ENCODE data around the gene PLG.
"Not testable (repeated sequence)": the region's sequence is repeated elsewhere in the genome, so short reads cannot be mapped to it uniquely, and the experiment has no call there.

The PLG gene

DNA sequence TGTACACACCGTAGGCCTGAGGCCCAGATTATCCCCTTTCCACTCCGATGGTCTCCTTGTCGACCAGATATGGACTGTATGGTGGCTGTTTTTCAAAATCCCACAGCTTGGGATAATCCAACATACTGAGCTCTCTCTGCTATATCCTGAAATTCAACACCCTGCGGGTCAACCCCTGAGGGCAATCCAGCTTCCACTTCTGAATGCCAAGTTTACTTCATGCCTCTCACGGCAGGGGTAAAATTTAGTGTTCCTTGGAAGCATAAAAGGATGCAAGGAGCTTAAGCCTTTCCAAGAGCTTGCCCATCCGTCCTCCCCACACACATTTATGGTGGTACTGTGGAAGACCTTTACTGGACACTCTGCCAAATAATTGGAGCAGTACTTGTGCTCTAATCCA is 90.7 kb downstream of the PLG start:
- H3K4me3 ChIP-seq = no peak overlapping the region
- no peaks in the 10 kb centered on the region for H3K9me3 ChIP-seq
- no peaks in the 10 kb centered on the region for H3K36me3 ChIP-seq (replicated peaks)
- H3K4me1 ChIP-seq = no peaks in the 10 kb centered on the region; the same call in 1 of the 2 replicates
- no peak for DNase-seq (ENCODE audit: low spot score in 2 of 2)
- H3K27me3 ChIP-seq (ENCODE audit: low read depth) = no peaks in the 10 kb centered on the region
- in situ Hi-C loops (cut with MboI; ENCODE audit: low sequenced_read_pairs) = no loop called here

DNA sequence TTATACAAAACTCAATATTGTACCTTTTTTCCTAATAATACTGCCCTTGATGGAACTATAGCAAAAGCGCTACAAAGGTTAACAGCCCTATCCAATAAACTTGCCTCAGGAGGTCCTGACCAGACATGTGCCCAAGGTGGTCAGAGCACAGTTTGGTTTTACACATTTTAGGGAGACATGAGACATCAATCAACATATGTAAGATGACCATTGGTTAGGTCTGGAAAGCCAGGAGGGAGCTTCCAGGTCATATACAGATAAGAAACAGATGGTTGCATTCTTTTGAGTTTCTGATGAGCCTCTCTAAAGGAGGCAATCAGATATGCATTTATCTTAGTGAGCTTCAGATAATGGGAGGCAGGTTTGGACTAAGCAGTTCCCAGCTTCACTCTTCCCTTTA is 91.6 kb downstream of the PLG start:
- no peaks in the 10 kb centered on the region for H3K27me3 ChIP-seq (ENCODE audit: low read depth)
- no peak for DNase-seq (ENCODE audit: low spot score in 2 of 2)
- no peak overlapping the region for H3K4me3 ChIP-seq
- H3K9me3 ChIP-seq = no peaks in the 10 kb centered on the region
- no peaks in the 10 kb centered on the region for H3K36me3 ChIP-seq (replicated peaks)
- no peaks in the 10 kb centered on the region; the same call in 1 of the 2 replicates for H3K4me1 ChIP-seq
- in situ Hi-C loops (cut with MboI; ENCODE audit: low sequenced_read_pairs) = no loop called here

DNA sequence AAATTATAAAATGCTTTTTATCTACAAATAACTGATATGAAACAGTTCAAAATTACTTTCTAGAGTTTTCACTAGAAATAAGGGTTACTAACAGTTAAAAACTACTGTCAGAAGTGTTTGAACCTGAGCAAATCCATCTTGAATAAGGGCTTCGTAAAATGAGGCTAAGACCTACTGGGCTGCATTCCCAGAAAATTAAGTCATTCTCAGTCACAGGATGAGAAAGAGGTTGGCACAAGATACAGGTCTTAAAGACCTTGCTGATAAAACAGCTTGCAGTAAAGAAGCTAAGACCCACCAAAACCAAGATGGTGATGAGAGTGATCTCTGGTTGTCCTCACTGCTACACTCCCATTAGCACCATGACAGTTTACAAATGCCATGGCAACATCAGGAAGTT is 93.7 kb downstream of the PLG start:
- Histone ChIP-seq H3K27me3 (ENCODE audit: low read depth) (no peaks in the 10 kb centered on the region), H3K36me3 (replicated peaks) (no peaks in the 10 kb centered on the region), H3K4me1 (no peaks in the 10 kb centered on the region; the same call in 1 of the 2 replicates), H3K4me3 (no peak overlapping the region), H3K9me3 (no peaks in the 10 kb centered on the region)
- in situ Hi-C loops (cut with MboI; ENCODE audit: low sequenced_read_pairs) = no loop called here
- no peak for DNase-seq (ENCODE audit: low spot score in 2 of 2)

DNA sequence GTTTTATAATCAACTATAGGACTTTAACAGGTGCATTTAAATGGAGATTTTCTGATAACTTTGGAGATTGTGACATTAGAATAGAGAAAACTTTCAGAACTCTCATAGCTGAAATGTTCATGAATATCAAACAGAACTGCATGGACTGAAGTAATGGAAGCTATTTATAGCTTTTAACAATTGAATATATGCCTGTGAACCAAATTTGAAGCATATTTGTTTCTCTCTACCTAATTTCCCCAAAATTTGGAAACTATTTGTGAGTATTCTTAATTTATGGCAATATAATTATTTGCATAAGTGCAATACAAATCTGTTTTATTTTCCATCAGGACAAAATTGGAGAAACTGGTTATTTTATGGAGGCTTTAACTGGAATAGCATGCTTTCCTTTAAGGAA is 96.6 kb downstream of the PLG start:
- H3K4me1 ChIP-seq = no peaks in the 10 kb centered on the region; the same call in 1 of the 2 replicates
- no peaks in the 10 kb centered on the region for H3K9me3 ChIP-seq
- in situ Hi-C loops (cut with MboI; ENCODE audit: low sequenced_read_pairs) = no loop called here
- H3K36me3 ChIP-seq (replicated peaks) = no peaks in the 10 kb centered on the region
- no peak for DNase-seq (ENCODE audit: low spot score in 2 of 2)
- no peak overlapping the region for H3K4me3 ChIP-seq
- no peaks in the 10 kb centered on the region for H3K27me3 ChIP-seq (ENCODE audit: low read depth)

DNA sequence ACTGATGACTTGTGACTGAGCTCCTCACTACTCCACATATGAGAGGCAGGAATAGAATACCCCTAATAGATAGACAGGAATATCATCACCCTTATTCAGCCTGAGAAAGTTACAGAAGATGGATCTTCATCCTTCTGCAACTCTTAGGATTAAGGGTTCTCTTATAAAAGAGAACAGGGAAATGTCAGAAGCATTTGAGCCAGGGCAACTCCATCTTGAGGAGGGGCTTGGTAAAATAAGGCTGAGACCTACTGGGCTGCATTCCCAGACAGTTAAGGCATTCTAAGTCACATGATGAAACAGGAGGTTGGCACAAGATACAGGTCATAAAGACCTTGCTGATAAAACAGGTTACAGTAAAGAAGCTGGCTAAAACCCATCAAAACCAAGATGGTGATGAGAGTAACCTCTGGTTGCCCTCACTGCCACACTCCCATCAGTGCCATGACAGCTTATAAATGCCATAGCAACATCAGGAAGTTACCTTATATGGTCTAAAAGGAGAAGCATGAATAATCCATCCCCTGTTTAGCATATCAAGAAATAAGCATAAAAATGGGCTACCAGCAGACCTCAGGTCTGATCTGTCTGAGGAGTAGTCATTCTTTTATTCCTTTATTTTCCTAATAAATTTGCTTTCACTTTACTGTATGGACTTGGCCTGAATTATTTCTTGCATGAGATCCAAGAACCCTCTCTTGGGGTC is 97.9 kb downstream of the PLG start:
- in situ Hi-C loops (cut with MboI; ENCODE audit: low sequenced_read_pairs) = no loop called here

DNA sequence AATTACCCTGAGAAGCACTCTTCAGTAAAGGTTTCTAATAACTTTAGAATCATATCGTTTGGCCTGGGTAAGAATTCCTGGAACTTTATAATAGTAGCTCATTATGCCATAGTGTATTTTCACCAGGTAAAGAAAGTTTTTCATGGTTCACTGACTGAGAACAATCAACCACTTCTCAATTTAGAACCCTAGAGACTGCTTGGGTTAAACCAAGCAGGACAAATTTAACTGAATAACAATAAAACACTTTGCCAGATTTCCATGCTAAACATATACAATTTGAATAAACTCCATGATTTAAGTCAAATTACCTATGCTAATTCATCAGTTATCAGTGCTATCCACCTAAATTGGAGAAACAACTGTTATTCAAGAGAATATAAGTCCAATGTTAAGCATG is 99.4 kb downstream of the PLG start:
- Histone ChIP-seq H3K9me3 (no peaks in the 10 kb centered on the region), H3K27me3 (ENCODE audit: low read depth) (no peaks in the 10 kb centered on the region), H3K36me3 (replicated peaks) (no peaks in the 10 kb centered on the region), H3K4me1 (no peaks in the 10 kb centered on the region), H3K4me3 (no peak overlapping the region)
- in situ Hi-C loops (cut with MboI; ENCODE audit: low sequenced_read_pairs) = no loop called here
- DNase-seq (ENCODE audit: low spot score in 2 of 2) = no peak

More for the DNA sequence above, 97.9 kb downstream of the PLG start:
- H3K27me3 ChIP-seq (ENCODE audit: low read depth) = no peaks in the 10 kb centered on the region
- no peaks in the 10 kb centered on the region for H3K36me3 ChIP-seq (replicated peaks)
- H3K4me3 ChIP-seq = no peak overlapping the region
- H3K4me1 ChIP-seq = no peaks in the 10 kb centered on the region
- no peak for DNase-seq (ENCODE audit: low spot score in 2 of 2)
- H3K9me3 ChIP-seq = no peaks in the 10 kb centered on the region

DNA sequence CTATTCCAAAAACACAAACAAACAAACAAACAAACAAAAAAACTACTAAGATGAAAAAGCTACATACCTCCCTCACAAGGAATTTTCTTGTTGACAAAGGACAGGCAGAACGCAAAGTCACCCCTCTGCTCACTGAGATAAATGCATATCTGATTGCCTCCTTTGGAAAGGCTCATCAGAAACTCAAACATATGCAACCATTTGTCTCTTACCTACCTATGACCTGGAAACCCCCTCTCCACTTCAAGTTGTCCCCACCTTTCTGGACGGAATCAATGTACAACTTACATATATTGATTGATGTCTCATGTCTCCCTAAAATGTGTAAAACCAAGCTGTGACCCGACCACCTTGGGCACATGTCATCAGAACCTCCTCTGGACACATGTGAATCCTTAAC is 100.0 kb downstream of the PLG start:
- H3K4me1 ChIP-seq; H3K9me3 ChIP-seq; H3K36me3 ChIP-seq (replicated peaks); H3K27me3 ChIP-seq (ENCODE audit: low read depth); in situ Hi-C loops (cut with MboI; ENCODE audit: low sequenced_read_pairs); H3K4me3 ChIP-seq; DNase-seq (ENCODE audit: low spot score in 2 of 2): not testable (repeated sequence)

Measured in HAP-1 (cell line).